IMR-90 (cell line): ENCODE results near the gene GPR152. TPM values are rescaled to one million over a fixed set of nuclear protein-coding genes. Genes with fewer than 3 reads are reported as not detected.

Source experiments
- ATAC-seq: fragments of 200-7000 bp; cut with Tn5 transposase; 2 replicates; pipeline ENCODE4 v1.9.1; 2020; ENCODE audit warnings: low read depth, mild to moderate bottlenecking, moderate library complexity
- BruUV-seq: library from RNA; stranded (reverse); fragments of 400-500 nt; replicated peaks from 2 replicates; lab custom pipeline; 2021; lab: Mats Ljungman, UMichigan
- CTCF ChIA-PET: fragments of 300-600 bp; formaldehyde crosslinking; extraction: SDS; loops from one replicate; lab custom pipeline; 2021; ENCODE audit warnings: antibody characterized with exemption; lab: Yijun Ruan, JAX
- POLR2A ChIA-PET: fragments of 300-600 bp; sonication (Branson Sonifier 250); formaldehyde crosslinking; loops from one replicate; lab custom pipeline; 2022; ENCODE audit warnings: antibody characterized with exemption; ENCODE audit not compliant: unreplicated experiment; lab: Charles Lee
- DNase-seq: peaks from one replicate; pipeline ENCODE4 v3.0.0; 2013
- H2AFZ ChIP-seq: replicated peaks from 2 replicates; pipeline ENCODE3; 2013; ENCODE audit warnings: low read length, mild to moderate bottlenecking; ENCODE audit not compliant: poor library complexity
- H2AK5ac ChIP-seq: 2 replicates; pipeline ENCODE4 v1.6.1; 2013; ENCODE audit warnings: low read depth, low read length, inconsistent platforms
- H2AK9ac ChIP-seq: replicated peaks from 2 replicates; pipeline ENCODE3; 2013; ENCODE audit warnings: mild to moderate bottlenecking, low read depth, low read length, moderate library complexity; ENCODE audit not compliant: poor library complexity
- H2BK120ac ChIP-seq: 2 replicates; pipeline ENCODE4 v1.6.1; 2013; ENCODE audit warnings: low read depth, low read length, inconsistent platforms
- H2BK15ac ChIP-seq: 3 replicates; pipeline ENCODE4 v1.6.1; 2013; ENCODE audit warnings: low read depth, low read length, inconsistent platforms
- H2BK20ac ChIP-seq: 2 replicates; pipeline ENCODE4 v1.6.1; 2013; ENCODE audit warnings: low read depth, mild to moderate bottlenecking, inconsistent platforms, low read length, moderate library complexity
- H2BK5ac ChIP-seq: 2 replicates; pipeline ENCODE4 v1.6.1; 2013; ENCODE audit warnings: mild to moderate bottlenecking, low read depth, low read length, inconsistent platforms; ENCODE audit not compliant: poor library complexity, severe bottlenecking
- H3K14ac ChIP-seq: replicated peaks from 2 replicates; pipeline ENCODE4 v1.6.1; 2013; ENCODE audit warnings: low read depth, low read length, inconsistent platforms
- H3K18ac ChIP-seq: 2 replicates; pipeline ENCODE4 v1.6.1; 2013; ENCODE audit warnings: low read depth, low read length, control low read depth
- H3K23ac ChIP-seq: 2 replicates; pipeline ENCODE4 v1.6.1; 2013; ENCODE audit warnings: low read depth, low read length, inconsistent platforms
- H3K27ac ChIP-seq: 2 replicates; pipeline ENCODE4 v1.5.1; 2013; ENCODE audit warnings: mild to moderate bottlenecking, control low read depth, low read length; ENCODE audit not compliant: insufficient read depth
- H3K27me3 ChIP-seq: 2 replicates; pipeline ENCODE4 v1.6.1; 2013; ENCODE audit warnings: low read length; ENCODE audit not compliant: control insufficient read depth, insufficient read depth
- H3K36me3 ChIP-seq: 2 replicates; pipeline ENCODE4 v1.6.1; 2013; ENCODE audit warnings: low read length, mixed read lengths; ENCODE audit not compliant: control insufficient read depth, insufficient read depth
- H3K4ac ChIP-seq: 2 replicates; pipeline ENCODE4 v1.6.1; 2013; ENCODE audit warnings: low read depth, low read length, inconsistent platforms
- H3K4me1 ChIP-seq: 2 replicates; pipeline ENCODE4 v1.6.1; 2013; ENCODE audit warnings: low read length, mixed read lengths; ENCODE audit not compliant: control insufficient read depth, insufficient read depth
- H3K4me2 ChIP-seq: 2 replicates; pipeline ENCODE4 v1.6.1; 2013; ENCODE audit warnings: low read depth, mild to moderate bottlenecking, control low read depth, low read length, moderate library complexity
- H3K4me3 ChIP-seq: 2 replicates; pipeline ENCODE4 v1.5.1; 2013; ENCODE audit warnings: low read depth, mild to moderate bottlenecking, control low read depth, low read length, moderate library complexity; ENCODE audit not compliant: insufficient read depth
- H3K56ac ChIP-seq: 2 replicates; pipeline ENCODE4 v1.6.1; 2013; ENCODE audit warnings: low read length, inconsistent platforms; ENCODE audit not compliant: insufficient read depth; ENCODE audit errors: extremely low read depth
- H3K79me1 ChIP-seq, 2 experiments: 2 replicates each; pipeline ENCODE4 v1.6.1; 2013; ENCODE audit warnings: low read length in 2 of 2, inconsistent platforms in 1 of 2, low read depth in 1 of 2
- H3K9ac ChIP-seq: 2 replicates; pipeline ENCODE4 v1.6.1; 2013; ENCODE audit warnings: low read depth, low read length, control low read depth
- H3K9me1 ChIP-seq: 2 replicates; pipeline ENCODE4 v1.6.1; 2013; ENCODE audit warnings: low read length, inconsistent platforms; ENCODE audit not compliant: insufficient read depth
- H3K9me3 ChIP-seq: 2 replicates; pipeline ENCODE4 v1.6.1; 2013; ENCODE audit warnings: low read length; ENCODE audit not compliant: control insufficient read depth, insufficient read depth
- H4K20me1 ChIP-seq: 2 replicates; pipeline ENCODE4 v1.6.1; 2013; ENCODE audit warnings: low read length, inconsistent platforms; ENCODE audit not compliant: insufficient read depth
- H4K5ac ChIP-seq: 2 replicates; pipeline ENCODE4 v1.6.1; 2013; ENCODE audit warnings: mild to moderate bottlenecking, low read depth, low read length, control low read depth
- H4K8ac ChIP-seq, 2 experiments: 2 replicates each; pipeline ENCODE4 v1.6.1; 2013; ENCODE audit warnings: low read depth in 2 of 2, low read length in 2 of 2, control low read depth in 1 of 2, inconsistent platforms in 1 of 2
- H4K91ac ChIP-seq: 2 replicates; pipeline ENCODE4 v1.6.1; 2013; ENCODE audit warnings: low read depth, low read length, inconsistent platforms; ENCODE audit not compliant: insufficient read depth
- BHLHE40 ChIP-seq: fragments of 150-350 bp; IDR thresholded peaks from 2 replicates; pipeline ENCODE4 v1.6.1; 2016; ENCODE audit warnings: mild to moderate bottlenecking, low read depth, low read length
- MAZ ChIP-seq: IDR thresholded peaks from 2 replicates; pipeline ENCODE4 v1.6.1; 2012; ENCODE audit warnings: low read depth, mild to moderate bottlenecking, low read length, improper control_type of control experiment, moderate library complexity, borderline replicate concordance
- MXI1 ChIP-seq: IDR thresholded peaks from 2 replicates; pipeline ENCODE4 v1.6.1; 2012; ENCODE audit warnings: low read depth, mild to moderate bottlenecking, low read length, moderate library complexity, borderline replicate concordance
- POLR2A ChIP-seq: IDR thresholded peaks from 2 replicates; pipeline ENCODE4 v1.6.1; 2012; ENCODE audit warnings: mild to moderate bottlenecking, low read depth, low read length
- RAD21 ChIP-seq: IDR thresholded peaks from 2 replicates; pipeline ENCODE4 v1.6.1; 2012; ENCODE audit warnings: low read length, improper control_type of control experiment
- WGBS, 2 experiments: methylation state at CpG; one replicate each; pipeline versions ENCODE4 v1.1.5 to v1.1.7; 2013; ENCODE audit warnings: missing lambda C conversion rate in 2 of 2; ENCODE audit not compliant: insufficient read length in 1 of 2; ENCODE audit errors: extremely low coverage in 2 of 2; 5-methylcytosine and 5-hydroxymethylcytosine counted together
- dilution Hi-C: fragments of 300-500 bp; cut with HindIII; formaldehyde crosslinking; loops from one replicate; pipeline ENCODE4 v1.14.3; 2018; ENCODE audit warnings: low sequenced_read_pairs; ENCODE audit not compliant: unreplicated experiment
- in situ Hi-C: fragments of 300-500 bp; cut with MboI; formaldehyde crosslinking; loops from 3 replicates; pipeline ENCODE4 v1.14.3; 2019; ENCODE audit warnings: low sequenced_read_pairs, inconsistent platforms, mixed read lengths
- intact Hi-C: fragments of 100-400 bp; cut with micrococcal nuclease; formaldehyde crosslinking; loops from 2 replicates; pipeline ENCODE4 v1.10.0; 2022
- polyA plus RNA-seq, 3 experiments: library from polyadenylated mRNA; depleted of rRNA; stranded (reverse); fragments of >200 nt; gene quantifications; 2 replicates each; pipeline ENCODE4 v1.2.3, GENCODE V29; 2012; ENCODE audit warnings: low replicate concordance in 1 of 3
- total RNA-seq: library from RNA; depleted of rRNA; stranded (reverse); fragments of >200 nt; gene quantifications from 2 replicates; pipeline ENCODE4 v1.2.3, GENCODE V29; 2012
- TF ChIP-seq, protein P1 (sequence below): fragments of 150-350 bp; IDR thresholded peaks from 2 replicates; pipeline ENCODE4 v1.6.1; 2016; ENCODE audit warnings: low read depth, mild to moderate bottlenecking, low read length, moderate library complexity, borderline replicate concordance

The GPR152 gene
- total and polyA plus RNA-seq, 2 of the 4 experiments (the other 2 are of a cell fraction): not detected

DNA sequence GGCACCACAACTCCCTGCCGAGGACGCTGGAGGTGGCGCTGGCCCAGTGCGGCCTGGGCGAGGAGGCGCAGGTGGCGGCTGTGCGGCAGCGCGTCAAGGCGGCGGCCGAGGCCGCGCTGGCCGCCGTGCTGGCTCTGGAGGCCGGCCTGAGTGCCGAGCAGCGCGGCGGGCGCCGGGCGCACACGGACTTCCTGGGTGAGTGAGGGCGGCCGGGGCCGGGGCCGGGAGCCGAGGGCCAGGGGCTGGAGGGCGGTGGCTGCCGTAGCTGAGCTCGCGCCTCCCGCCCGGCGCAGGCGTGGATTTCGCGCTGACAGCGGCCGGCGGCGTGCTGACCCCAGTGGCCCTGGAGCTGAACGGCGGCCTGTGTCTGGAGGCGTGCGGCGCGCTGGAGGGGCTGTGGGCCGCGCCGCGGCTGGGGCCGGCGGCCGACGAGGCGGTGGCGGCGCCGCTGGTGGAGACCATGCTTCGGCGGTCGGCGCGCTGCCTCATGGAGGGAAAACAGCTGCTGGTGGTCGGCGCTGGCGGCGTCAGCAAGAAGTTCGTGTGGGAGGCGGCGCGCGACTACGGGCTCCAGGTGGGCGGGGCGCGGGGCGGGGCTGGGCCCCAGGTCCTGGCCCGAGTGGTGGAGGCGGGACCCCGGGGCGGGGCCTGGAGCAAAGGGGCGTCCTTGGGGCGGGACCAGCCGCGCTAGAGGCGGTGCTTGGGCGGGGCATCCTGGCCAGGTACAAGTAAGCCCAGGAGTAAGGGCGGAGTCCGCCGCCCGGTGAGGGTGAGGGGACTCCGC, 31.7 kb downstream of the GPR152 start:
- WGBS, 2 experiments: 2% methylated on average over 81 of the region's 97 CpGs; no CpG with 5 or more reads in 1 of the 2 experiments
- H2BK20ac ChIP-seq: no peak overlapping the region
- H2AK9ac ChIP-seq: peak overlapping the region; percentile 94
- no peaks in the 10 kb centered on the region for H3K9me1 ChIP-seq
- H3K36me3 ChIP-seq: no peaks in the 10 kb centered on the region
- H2AFZ ChIP-seq: peak overlapping the region; percentile 99
- TF ChIP-seq MXI1 (peak; percentile 90), POLR2A (no peak; the same call in 1 of the 2 replicates), MAZ (peak; percentile 54; the same call in 1 of the 2 replicates), BHLHE40 (0 out of 2 replicates have a peak, but pooled peaks have one; percentile 38), RAD21 (no peak)
- TF ChIP-seq, protein P1, sequence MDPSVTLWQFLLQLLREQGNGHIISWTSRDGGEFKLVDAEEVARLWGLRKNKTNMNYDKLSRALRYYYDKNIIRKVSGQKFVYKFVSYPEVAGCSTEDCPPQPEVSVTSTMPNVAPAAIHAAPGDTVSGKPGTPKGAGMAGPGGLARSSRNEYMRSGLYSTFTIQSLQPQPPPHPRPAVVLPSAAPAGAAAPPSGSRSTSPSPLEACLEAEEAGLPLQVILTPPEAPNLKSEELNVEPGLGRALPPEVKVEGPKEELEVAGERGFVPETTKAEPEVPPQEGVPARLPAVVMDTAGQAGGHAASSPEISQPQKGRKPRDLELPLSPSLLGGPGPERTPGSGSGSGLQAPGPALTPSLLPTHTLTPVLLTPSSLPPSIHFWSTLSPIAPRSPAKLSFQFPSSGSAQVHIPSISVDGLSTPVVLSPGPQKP: no peak
- H3K27me3 ChIP-seq: no peaks in the 10 kb centered on the region
- H3K4me1 ChIP-seq: peaks cover 5% of the 10 kb centered on the region; the same call in 1 of the 2 replicates
- peak overlapping the region; percentile 48; the same call in 1 of the 2 replicates for H3K9ac ChIP-seq
- POLR2A ChIA-PET: no interaction called here
- DNase-seq: peak; percentile 80
- H4K8ac ChIP-seq: peak overlapping the region in 1 of 2 experiments; percentile 74; a peak in 2 of 4 replicates
- no peak overlapping the region for H2BK15ac ChIP-seq
- CTCF ChIA-PET: interaction anchor here (1.8 kb wide), 1 partner anchor 19 kb away, joined by 7 read pairs; the partner anchor contains the start of gene PPP1CA
- no peaks in the 10 kb centered on the region for H3K9me3 ChIP-seq
- dilution Hi-C loops: no loop called here
- no peak overlapping the region for H3K14ac ChIP-seq
- ATAC-seq: peak; percentile 99
- peak overlapping the region; percentile 53; the same call in 1 of the 2 replicates for H3K27ac ChIP-seq
- H4K5ac ChIP-seq: no peak overlapping the region
- no peak overlapping the region for H2BK5ac ChIP-seq
- no peaks in the 10 kb centered on the region for H4K20me1 ChIP-seq
- H4K91ac ChIP-seq: peak overlapping the region; percentile 26; the same call in 1 of the 2 replicates
- BruUV-seq: no TSS peak
- 0 out of 2 replicates have a peak overlapping the region, but pooled peaks have one; percentile 1 for H3K23ac ChIP-seq
- in situ Hi-C loops: no loop called here
- H3K4me2 ChIP-seq: peak overlapping the region; percentile 72
- no peak overlapping the region for H3K18ac ChIP-seq
- H3K79me1 ChIP-seq: no peaks in the 10 kb centered on the region
- H2BK120ac ChIP-seq: no peak overlapping the region
- peak overlapping the region; percentile 55 for H3K4me3 ChIP-seq
- intact Hi-C loops: loop anchor here (5.0 kb wide), 1 partner anchor 61 kb away; the partner anchor contains the start of gene AIP
- H2AK5ac ChIP-seq: peak overlapping the region; percentile 73
- H3K56ac ChIP-seq: no peak overlapping the region
- H3K4ac ChIP-seq: peak overlapping the region; percentile 48; the same call in 1 of the 2 replicates
